Measurements from ENCODE around the gene FITM2. TPM values are rescaled to one million over a fixed set of nuclear protein-coding genes. Genes with fewer than 3 reads are reported as not detected.
"Not testable (repeated sequence)": the region's sequence is repeated elsewhere in the genome, so short reads cannot be mapped to it uniquely, and the experiment has no call there.

Gene FITM2
- 1.6 TPM for total RNA-seq

- peaks cover 18% of the 10 kb centered on the region for H3K4me1 ChIP-seq (ENCODE audit: insufficient read depth, low read length)
- H3K9me3 ChIP-seq (ENCODE audit: low read depth, low read length) = no peaks in the 10 kb centered on the region
- peak within 1 kb of the TSS; percentile 90 for H3K4me3 ChIP-seq (ENCODE audit: low read length)
- no peaks in the 10 kb centered on the region for H3K27me3 ChIP-seq (ENCODE audit: insufficient read depth, low read length)
These were observed at the start of gene FITM2 for GRCh38 chr20:44310664-44311639. FITM2 (minus strand) TSS chr20:44311202; CDS start chr20:44311148, 54 bp downstream.

- Histone ChIP-seq H3K9me3 (ENCODE audit: low read depth, low read length) (no peaks in the 10 kb centered on the region), H3K27me3 (ENCODE audit: insufficient read depth, low read length) (no peaks in the 10 kb centered on the region), H3K4me1 (ENCODE audit: insufficient read depth, low read length) (no peaks in the 10 kb centered on the region), H3K4me3 (ENCODE audit: low read length) (no peak overlapping the region)
These were observed 49.2 kb upstream of the FITM2 start for GRCh38 chr20:44360221-44360620.

- Histone ChIP-seq H3K4me3 (ENCODE audit: low read length) (no peak overlapping the region), H3K9me3 (ENCODE audit: low read depth, low read length) (no peaks in the 10 kb centered on the region), H3K27me3 (ENCODE audit: insufficient read depth, low read length) (no peaks in the 10 kb centered on the region), H3K4me1 (ENCODE audit: insufficient read depth, low read length) (no peaks in the 10 kb centered on the region)
These were observed 47.8 kb upstream of the FITM2 start for GRCh38 chr20:44358776-44359175.

- no peaks in the 10 kb centered on the region for H3K4me1 ChIP-seq (ENCODE audit: insufficient read depth, low read length)
- no peaks in the 10 kb centered on the region for H3K27me3 ChIP-seq (ENCODE audit: insufficient read depth, low read length)
- no peak overlapping the region for H3K4me3 ChIP-seq (ENCODE audit: low read length)
- no peaks in the 10 kb centered on the region for H3K9me3 ChIP-seq (ENCODE audit: low read depth, low read length)
These were observed 46.6 kb upstream of the FITM2 start for GRCh38 chr20:44357555-44358125.

GRCh38 chr20:44357020-44357419 is 46.0 kb upstream of the FITM2 start:
- no peaks in the 10 kb centered on the region for H3K9me3 ChIP-seq (ENCODE audit: low read depth, low read length)
- no peak overlapping the region for H3K4me3 ChIP-seq (ENCODE audit: low read length)
- no peaks in the 10 kb centered on the region for H3K27me3 ChIP-seq (ENCODE audit: insufficient read depth, low read length)
- no peaks in the 10 kb centered on the region for H3K4me1 ChIP-seq (ENCODE audit: insufficient read depth, low read length)

GRCh38 chr20:44356353-44356723 is 45.3 kb upstream of the FITM2 start:
- Histone ChIP-seq H3K27me3 (ENCODE audit: insufficient read depth, low read length) (no peaks in the 10 kb centered on the region), H3K9me3 (ENCODE audit: low read depth, low read length) (no peaks in the 10 kb centered on the region), H3K4me3 (ENCODE audit: low read length) (no peak overlapping the region), H3K4me1 (ENCODE audit: insufficient read depth, low read length) (no peaks in the 10 kb centered on the region)

GRCh38 chr20:44355498-44356352 is 44.7 kb upstream of the FITM2 start, which contains the start of gene HNF4A:
HNF4A (plus strand) TSS chr20:44355699; CDS start chr20:44355805, 106 bp downstream.
- Histone ChIP-seq H3K27me3 (ENCODE audit: insufficient read depth, low read length) (no peaks in the 10 kb centered on the region), H3K4me1 (ENCODE audit: insufficient read depth, low read length) (no peaks in the 10 kb centered on the region), H3K4me3 (ENCODE audit: low read length) (no peak within 1 kb of the TSS), H3K9me3 (ENCODE audit: low read depth, low read length) (no peaks in the 10 kb centered on the region)

GRCh38 chr20:44354979-44355497 is 44.0 kb upstream of the FITM2 start:
- H3K4me3 ChIP-seq (ENCODE audit: low read length) = no peak overlapping the region
- no peaks in the 10 kb centered on the region for H3K9me3 ChIP-seq (ENCODE audit: low read depth, low read length)
- H3K27me3 ChIP-seq (ENCODE audit: insufficient read depth, low read length) = no peaks in the 10 kb centered on the region
- H3K4me1 ChIP-seq (ENCODE audit: insufficient read depth, low read length) = no peaks in the 10 kb centered on the region

GRCh38 chr20:44350567-44350966 is 39.6 kb upstream of the FITM2 start:
- Histone ChIP-seq H3K4me1 (ENCODE audit: insufficient read depth, low read length) (no peaks in the 10 kb centered on the region), H3K4me3 (ENCODE audit: low read length) (no peak overlapping the region), H3K9me3 (ENCODE audit: low read depth, low read length) (no peaks in the 10 kb centered on the region), H3K27me3 (ENCODE audit: insufficient read depth, low read length) (no peaks in the 10 kb centered on the region)

- H3K9me3 ChIP-seq (ENCODE audit: low read depth, low read length) = no peaks in the 10 kb centered on the region
- no peak overlapping the region for H3K4me3 ChIP-seq (ENCODE audit: low read length)
- no peaks in the 10 kb centered on the region for H3K27me3 ChIP-seq (ENCODE audit: insufficient read depth, low read length)
- no peaks in the 10 kb centered on the region for H3K4me1 ChIP-seq (ENCODE audit: insufficient read depth, low read length)
These were observed 38.3 kb upstream of the FITM2 start for GRCh38 chr20:44349349-44349748.

- no peak overlapping the region for H3K4me3 ChIP-seq (ENCODE audit: low read length)
- no peaks in the 10 kb centered on the region for H3K9me3 ChIP-seq (ENCODE audit: low read depth, low read length)
- no peaks in the 10 kb centered on the region for H3K27me3 ChIP-seq (ENCODE audit: insufficient read depth, low read length)
- H3K4me1 ChIP-seq (ENCODE audit: insufficient read depth, low read length) = no peaks in the 10 kb centered on the region
These were observed 37.2 kb upstream of the FITM2 start for GRCh38 chr20:44348168-44348659.

GRCh38 chr20:44345941-44346340 is 34.9 kb upstream of the FITM2 start:
- H3K4me1 ChIP-seq (ENCODE audit: insufficient read depth, low read length); H3K4me3 ChIP-seq (ENCODE audit: low read length); H3K9me3 ChIP-seq (ENCODE audit: low read depth, low read length); H3K27me3 ChIP-seq (ENCODE audit: insufficient read depth, low read length): not testable (repeated sequence)

- no peak overlapping the region for H3K4me3 ChIP-seq (ENCODE audit: low read length)
- no peaks in the 10 kb centered on the region for H3K4me1 ChIP-seq (ENCODE audit: insufficient read depth, low read length)
- no peaks in the 10 kb centered on the region for H3K9me3 ChIP-seq (ENCODE audit: low read depth, low read length)
- H3K27me3 ChIP-seq (ENCODE audit: insufficient read depth, low read length) = no peaks in the 10 kb centered on the region
These were observed 34.1 kb upstream of the FITM2 start for GRCh38 chr20:44345147-44345546.

- no peaks in the 10 kb centered on the region for H3K4me1 ChIP-seq (ENCODE audit: insufficient read depth, low read length)
- no peak overlapping the region for H3K4me3 ChIP-seq (ENCODE audit: low read length)
These were observed 33.7 kb upstream of the FITM2 start for GRCh38 chr20:44344723-44345122.

More at GRCh38 chr20:44344723-44345122, 33.7 kb upstream of the FITM2 start:
- Histone ChIP-seq H3K9me3 (ENCODE audit: low read depth, low read length) (no peaks in the 10 kb centered on the region), H3K27me3 (ENCODE audit: insufficient read depth, low read length) (no peaks in the 10 kb centered on the region)

Measured in mononuclear cell (primary cell).